Spinal cord (tissue), 10 donors: ENCODE measurements around the gene DPP6. TPM values are rescaled to one million over a fixed set of nuclear protein-coding genes. Genes with fewer than 3 reads are reported as not detected.
"Not testable (repeated sequence)": the region's sequence is repeated elsewhere in the genome, so short reads cannot be mapped to it uniquely, and the experiment has no call there.

Source experiments
- DNase-seq, 6 donors: peaks; one replicate each; pipeline versions ENCODE4 v3.0.0 to v3.0.0-alpha.2; 2013 to 2015; ENCODE audit warnings: low spot score in 6 of 6, low read depth in 4 of 6
- H3K27ac ChIP-seq: one replicate; pipeline ENCODE4 v1.5.1; 2013; ENCODE audit warnings: low read depth, low read length, control low read depth
- H3K27me3 ChIP-seq: one replicate; pipeline ENCODE4 v1.6.1; 2013; ENCODE audit warnings: low read length; ENCODE audit not compliant: control insufficient read depth, insufficient read depth
- H3K36me3 ChIP-seq: one replicate; pipeline ENCODE4 v1.6.1; 2013; ENCODE audit warnings: low read length; ENCODE audit not compliant: control insufficient read depth, insufficient read depth
- H3K4me1 ChIP-seq: one replicate; pipeline ENCODE4 v1.6.1; 2013; ENCODE audit warnings: low read length; ENCODE audit not compliant: control insufficient read depth, insufficient read depth
- H3K4me3 ChIP-seq: one replicate; pipeline ENCODE4 v1.5.1; 2013; ENCODE audit warnings: low read depth, low read length, control low read depth
- H3K9me3 ChIP-seq: one replicate; pipeline ENCODE4 v1.6.1; 2013; ENCODE audit warnings: low read length; ENCODE audit not compliant: control insufficient read depth, insufficient read depth
- WGBS: methylation state at CpG from one replicate; pipeline ENCODE4 v1.1.5; 2013; ENCODE audit warnings: missing lambda C conversion rate; ENCODE audit not compliant: insufficient coverage; 5-methylcytosine and 5-hydroxymethylcytosine counted together
- polyA plus RNA-seq, 2 donors: library from polyadenylated mRNA; unstranded; fragments of 120-200 nt; gene quantifications; one replicate each; pipeline ENCODE4 v1.2.1, GENCODE V29; 2013; ENCODE audit not compliant: insufficient read length in 2 of 2
- total RNA-seq, 2 donors: library from RNA; depleted of rRNA in 1 of 2; stranded (reverse); fragments of 120-200 nt in 1 of 2; fragments of >200 nt in 1 of 2; gene quantifications; one replicate each; pipeline versions ENCODE4 v1.2.3 to v1.2.4, GENCODE V29; 2013 to 2014
- donor health status: healthy.

Gene DPP6
- total and polyA plus RNA-seq, 4 donors, result 36.3 to 104 (median 78.5) TPM

GRCh38 chr7:154916856-154917807 is 864.9 kb downstream of the DPP6 start:
- no peak overlapping the region for H3K4me3 ChIP-seq
- peak in 1 of 6 donors; percentile 24 for DNase-seq
- WGBS, result 94% methylated on average over 8 of the region's 13 CpGs
- peaks cover 22% of the 10 kb centered on the region for H3K4me1 ChIP-seq
- no peak overlapping the region for H3K27ac ChIP-seq
- no peaks in the 10 kb centered on the region for H3K36me3 ChIP-seq
- peaks cover 8% of the 10 kb centered on the region for H3K27me3 ChIP-seq
- H3K9me3 ChIP-seq, result no peaks in the 10 kb centered on the region

- Histone ChIP-seq H3K9me3 (no peaks in the 10 kb centered on the region), H3K27me3 (peaks cover 8% of the 10 kb centered on the region), H3K4me1 (peaks cover 20% of the 10 kb centered on the region), H3K27ac (no peak overlapping the region), H3K4me3 (no peak overlapping the region), H3K36me3 (no peaks in the 10 kb centered on the region)
- no peak for DNase-seq
- 90% methylated on average over 6 of the region's 7 CpGs for WGBS
Measured at GRCh38 chr7:154917808-154918160, 865.6 kb downstream of the DPP6 start.

- no peak for DNase-seq
- Histone ChIP-seq H3K9me3 (no peaks in the 10 kb centered on the region), H3K4me3 (no peak overlapping the region), H3K4me1 (peaks cover 15% of the 10 kb centered on the region), H3K27me3 (peaks cover 8% of the 10 kb centered on the region), H3K27ac (no peak overlapping the region), H3K36me3 (no peaks in the 10 kb centered on the region)
- 85% methylated on average over 4 of the region's 6 CpGs for WGBS
Measured at GRCh38 chr7:154918266-154918665, 866.1 kb downstream of the DPP6 start.

GRCh38 chr7:154918741-154919140 is 866.5 kb downstream of the DPP6 start:
- H3K27me3 ChIP-seq, result peaks cover 8% of the 10 kb centered on the region
- DNase-seq, result no peak
- peaks cover 10% of the 10 kb centered on the region for H3K4me1 ChIP-seq
- 75% methylated on average over 6 of the region's 6 CpGs for WGBS
- no peak overlapping the region for H3K27ac ChIP-seq
- no peaks in the 10 kb centered on the region for H3K36me3 ChIP-seq
- H3K4me3 ChIP-seq, result no peak overlapping the region
- no peaks in the 10 kb centered on the region for H3K9me3 ChIP-seq

- Histone ChIP-seq H3K4me1 (peaks cover 2% of the 10 kb centered on the region), H3K27ac (no peak overlapping the region), H3K4me3 (no peak overlapping the region), H3K36me3 (no peaks in the 10 kb centered on the region), H3K9me3 (no peaks in the 10 kb centered on the region), H3K27me3 (peaks cover 4% of the 10 kb centered on the region)
- 76% methylated on average over 4 of the region's 11 CpGs for WGBS
- no peak for DNase-seq
Measured at GRCh38 chr7:154919344-154920225, 867.4 kb downstream of the DPP6 start.

- not testable (repeated sequence) for H3K4me3 ChIP-seq, H3K9me3 ChIP-seq, H3K27ac ChIP-seq, H3K27me3 ChIP-seq, H3K4me1 ChIP-seq, H3K36me3 ChIP-seq, DNase-seq
- WGBS, result no CpG with 5 or more reads among the region's 2 CpGs
Measured at GRCh38 chr7:154922472-154922871, 870.3 kb downstream of the DPP6 start.

- DNase-seq, result peak; percentile 63 to 95 (median 73)
- Histone ChIP-seq H3K4me3 (peak overlapping the region; percentile 37), H3K27ac (peak overlapping the region; percentile 41), H3K9me3 (no peaks in the 10 kb centered on the region), H3K36me3 (no peaks in the 10 kb centered on the region), H3K4me1 (no peaks in the 10 kb centered on the region), H3K27me3 (peaks cover 2% of the 10 kb centered on the region)
- WGBS, result 10% methylated on average over 2 of the region's 5 CpGs
Measured at GRCh38 chr7:154927624-154928125, 875.5 kb downstream of the DPP6 start.

GRCh38 chr7:154928136-154929005 is 876.2 kb downstream of the DPP6 start:
- Histone ChIP-seq H3K9me3 (no peaks in the 10 kb centered on the region), H3K4me1 (no peaks in the 10 kb centered on the region), H3K27me3 (peaks cover 2% of the 10 kb centered on the region), H3K36me3 (no peaks in the 10 kb centered on the region), H3K27ac (peak overlapping the region; percentile 41), H3K4me3 (peak overlapping the region; percentile 51)
- 57% methylated on average over 15 of the region's 17 CpGs for WGBS
- peak; percentile 36 to 93 (median 71) for DNase-seq
